Measurements from ENCODE around the gene STX11.

Gene STX11

DNA sequence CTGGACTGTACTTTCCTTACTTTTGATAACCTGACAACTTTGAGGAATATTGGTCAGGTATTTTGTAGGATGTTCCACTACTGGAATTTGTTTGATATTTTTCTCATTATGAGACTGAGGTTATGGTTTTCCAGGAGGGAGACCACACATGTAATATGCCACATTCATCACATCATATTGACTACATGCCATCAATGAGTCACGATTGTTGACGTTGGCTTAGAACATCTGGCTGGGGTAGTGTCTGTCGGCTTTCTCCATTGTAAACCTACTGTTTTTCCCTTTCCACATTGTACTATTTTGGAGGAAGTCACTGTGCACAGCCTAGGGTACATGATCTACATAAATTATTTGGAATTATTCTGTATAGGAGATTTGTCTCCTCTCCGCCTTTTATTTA, 1.4 kb upstream of the STX11 start:
- H3K4me3 ChIP-seq (ENCODE audit: low read depth, low read length) = no peak overlapping the region
- no peak for TF ChIP-seq CTCF (IDR thresholded peaks at IDR 0.05; ENCODE audit: low read depth, low read length, missing control alignments)
- no peak for DNase-seq (ENCODE audit: low read depth)

GRCh38 chr6:144149558-144149893, 791 bp upstream of the STX11 start:
- DNase-seq (ENCODE audit: low read depth) = no peak
- H3K4me3 ChIP-seq (ENCODE audit: low read depth, low read length) = peak overlapping the region; percentile 79
- no peak for TF ChIP-seq CTCF (IDR thresholded peaks at IDR 0.05; ENCODE audit: low read depth, low read length, missing control alignments)

- peak; percentile 78 for DNase-seq (ENCODE audit: low read depth)
- peak overlapping the region; percentile 79 for H3K4me3 ChIP-seq (ENCODE audit: low read depth, low read length)
- TF ChIP-seq CTCF (IDR thresholded peaks at IDR 0.05; ENCODE audit: low read depth, low read length, missing control alignments) = peak; percentile 38
Observed at GRCh38 chr6:144150710-144151657, 667 bp downstream of the STX11 start.

DNA sequence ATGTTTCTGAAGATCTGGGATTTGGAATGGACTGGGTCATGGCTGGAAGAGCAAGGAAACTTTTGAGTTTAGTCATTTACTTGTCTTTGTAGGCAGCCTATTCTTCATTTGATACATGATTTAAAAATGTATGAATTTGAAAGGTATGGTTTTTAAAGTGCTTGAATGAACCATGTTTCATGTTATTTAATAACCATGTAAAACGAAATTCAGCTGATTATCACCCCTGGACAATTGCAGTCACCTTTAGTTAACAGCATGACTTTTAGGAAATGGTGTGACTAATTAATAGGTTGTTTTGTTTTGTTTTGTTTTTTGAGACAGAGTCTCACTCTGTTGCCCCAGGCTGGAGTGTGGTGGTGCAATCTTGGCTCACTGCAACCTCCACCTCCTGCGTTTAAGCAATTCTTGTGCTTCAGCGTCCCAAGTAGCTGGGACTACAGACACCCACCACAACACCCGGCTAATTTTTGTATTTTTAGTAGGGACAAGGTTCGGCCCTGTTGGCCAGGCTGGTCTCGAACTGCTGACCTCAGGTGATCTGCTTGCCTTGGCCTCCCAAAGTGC, 2.1 kb downstream of the STX11 start:
- DNase-seq (ENCODE audit: low read depth) = no peak
- H3K4me3 ChIP-seq (ENCODE audit: low read depth, low read length) = peak overlapping the region; percentile 79
- no peak for TF ChIP-seq CTCF (IDR thresholded peaks at IDR 0.05; ENCODE audit: low read depth, low read length, missing control alignments)

DNA sequence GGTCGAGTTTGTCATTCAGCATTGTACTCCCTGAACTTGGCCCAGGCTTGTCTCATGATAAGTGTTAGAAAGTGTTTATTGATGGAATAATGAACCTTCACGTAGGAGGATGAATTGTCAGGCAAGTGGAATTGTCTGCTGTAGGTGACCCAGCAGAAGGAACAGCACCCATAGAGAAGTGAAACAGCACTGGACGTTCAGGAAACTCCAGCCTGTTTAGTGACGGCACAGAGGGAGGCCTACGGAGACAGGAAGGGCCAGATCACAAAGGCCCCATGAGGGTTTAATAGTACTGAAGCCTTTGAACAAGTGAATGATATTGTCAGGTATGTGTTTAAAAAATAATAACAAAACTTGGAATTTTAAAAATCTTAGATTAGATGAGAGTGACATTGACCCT, 2.9 kb downstream of the STX11 start:
- TF ChIP-seq CTCF (IDR thresholded peaks at IDR 0.05; ENCODE audit: low read depth, low read length, missing control alignments) = no peak
- peak overlapping the region; percentile 79 for H3K4me3 ChIP-seq (ENCODE audit: low read depth, low read length)
- no peak for DNase-seq (ENCODE audit: low read depth)

DNA sequence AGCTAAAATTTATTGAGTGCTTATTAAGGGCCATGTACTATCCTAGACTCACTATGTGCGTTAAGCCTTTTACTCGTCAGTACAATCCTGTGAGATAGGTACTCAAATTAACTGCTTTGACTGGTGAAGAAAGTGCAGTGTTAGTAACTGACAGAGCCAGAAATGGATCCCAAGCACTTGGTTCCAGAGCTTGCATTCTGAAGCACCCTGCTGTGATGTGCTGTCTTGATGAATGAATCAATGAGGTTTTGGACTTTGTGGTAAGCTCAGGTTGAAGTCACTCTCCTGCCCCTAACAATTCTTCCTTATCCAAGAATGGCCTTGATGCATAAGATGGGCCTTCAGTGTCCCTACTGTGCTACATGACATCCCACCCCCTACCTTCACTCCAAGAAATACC, 3.7 kb downstream of the STX11 start:
- no peak overlapping the region; the same call in 1 of the 2 replicates for H3K4me3 ChIP-seq (ENCODE audit: low read depth, low read length)
- DNase-seq (ENCODE audit: low read depth) = no peak
- no peak for TF ChIP-seq CTCF (IDR thresholded peaks at IDR 0.05; ENCODE audit: low read depth, low read length, missing control alignments)
